ENCODE measurements around the gene HACD1.

HACD1 gene

GRCh38 chr10:17617031-17617911 lies at the start of gene HACD1:
TSS of gene HACD1 (minus strand) at chr10:17617374. CDS start at chr10:17617339, 35 bp downstream.
- no peak for FAIRE-seq

GRCh38 chr10:17665747-17666146 lies 48.6 kb upstream of the HACD1 start:
- FAIRE-seq, result no peak

- FAIRE-seq, result peak; percentile 33
Observed at GRCh38 chr10:17663450-17663849, 46.3 kb upstream of the HACD1 start.

GRCh38 chr10:17662193-17663138 lies 45.3 kb upstream of the HACD1 start:
- FAIRE-seq, result no peak

GRCh38 chr10:17661510-17661909 lies 44.3 kb upstream of the HACD1 start:
- no peak for FAIRE-seq

- no peak for FAIRE-seq
Observed at GRCh38 chr10:17660921-17661320, 43.7 kb upstream of the HACD1 start.

- peak; percentile 74 for FAIRE-seq
Observed at GRCh38 chr10:17659365-17659764, 42.2 kb upstream of the HACD1 start.

- FAIRE-seq, result no peak
Observed at GRCh38 chr10:17657103-17657500, 39.9 kb upstream of the HACD1 start.

- no peak for FAIRE-seq
Observed at GRCh38 chr10:17655567-17656146, 38.5 kb upstream of the HACD1 start.

GRCh38 chr10:17655009-17655408 lies 37.8 kb upstream of the HACD1 start:
- no peak for FAIRE-seq

GRCh38 chr10:17652585-17652984 lies 35.4 kb upstream of the HACD1 start:
- FAIRE-seq, result no peak

- FAIRE-seq, result no peak
Observed at GRCh38 chr10:17651896-17652295, 34.7 kb upstream of the HACD1 start.

- FAIRE-seq, result no peak
Observed at GRCh38 chr10:17650416-17650815, 33.2 kb upstream of the HACD1 start.

GRCh38 chr10:17649836-17650235 lies 32.7 kb upstream of the HACD1 start:
- no peak for FAIRE-seq

- FAIRE-seq, result no peak
Observed at GRCh38 chr10:17649052-17649451, 31.9 kb upstream of the HACD1 start.

- FAIRE-seq, result no peak
Observed at GRCh38 chr10:17648243-17649035, 31.3 kb upstream of the HACD1 start.

GRCh38 chr10:17647326-17647725 lies 30.2 kb upstream of the HACD1 start:
- no peak for FAIRE-seq

GRCh38 chr10:17645621-17646345 lies 28.6 kb upstream of the HACD1 start:
- FAIRE-seq, result no peak

- FAIRE-seq, result no peak
Observed at GRCh38 chr10:17644485-17644943, 27.3 kb upstream of the HACD1 start.

- no peak for FAIRE-seq
Observed at GRCh38 chr10:17643755-17644484, 26.7 kb upstream of the HACD1 start, which contains the start of gene STAM. TSS of gene STAM (plus strand) at chr10:17644151. CDS start at chr10:17644340, 189 bp downstream.

- no peak for FAIRE-seq
Observed at GRCh38 chr10:17643339-17643754, 26.2 kb upstream of the HACD1 start.

Measured in colon (tissue), 2 donors.